GM23248 (cell line): Measurements from ENCODE around the gene PFKFB2. TPM values are rescaled to one million over a fixed set of nuclear protein-coding genes. Genes with fewer than 3 reads are reported as not detected.

Experiments
- DNase-seq: peaks from one replicate; pipeline ENCODE4 v3.0.0-alpha.2; 2015
- H2AFZ ChIP-seq: fragments of 200-600 bp; sonication (generic); 2 replicates; pipeline ENCODE4 v1.6.1; 2016; ENCODE audit warnings: antibody characterized with exemption
- H3F3A ChIP-seq: fragments of 200-600 bp; sonication (generic); 2 replicates; pipeline ENCODE4 v1.6.1; 2016; ENCODE audit warnings: mild to moderate bottlenecking, antibody characterized with exemption, mixed run types; ENCODE audit not compliant: insufficient read depth
- H3K27ac ChIP-seq: fragments of 200-600 bp; sonication (generic); 2 replicates; pipeline ENCODE4 v1.5.1; 2016; ENCODE audit warnings: mild to moderate bottlenecking
- H3K27me3 ChIP-seq: fragments of 200-600 bp; sonication (generic); replicated peaks from 2 replicates; pipeline ENCODE4 v1.6.1; 2016; ENCODE audit warnings: mild to moderate bottlenecking; ENCODE audit not compliant: insufficient read depth
- H3K36me3 ChIP-seq: fragments of 200-600 bp; sonication (generic); 2 replicates; pipeline ENCODE4 v1.6.1; 2016; ENCODE audit warnings: low read depth, mild to moderate bottlenecking
- H3K4me1 ChIP-seq: fragments of 200-600 bp; sonication (generic); 2 replicates; pipeline ENCODE4 v1.6.1; 2016; ENCODE audit warnings: mild to moderate bottlenecking; ENCODE audit not compliant: insufficient read depth
- H3K4me2 ChIP-seq: fragments of 200-600 bp; sonication (generic); one replicate; pipeline ENCODE4 v1.6.1; 2016; ENCODE audit warnings: mild to moderate bottlenecking; ENCODE audit not compliant: unreplicated experiment
- H3K4me3 ChIP-seq: fragments of 200-600 bp; sonication (generic); 2 replicates; pipeline ENCODE4 v1.5.1; 2016; ENCODE audit warnings: mild to moderate bottlenecking
- H3K79me2 ChIP-seq: fragments of 200-600 bp; sonication (generic); 2 replicates; pipeline ENCODE4 v1.6.1; 2016; ENCODE audit warnings: mild to moderate bottlenecking; ENCODE audit not compliant: insufficient read depth
- H3K9ac ChIP-seq: fragments of 200-600 bp; sonication (generic); 2 replicates; pipeline ENCODE4 v1.6.1; 2016; ENCODE audit warnings: mild to moderate bottlenecking
- H3K9me2 ChIP-seq: fragments of 200-600 bp; sonication (generic); 2 replicates; pipeline ENCODE4 v1.6.1; 2016; ENCODE audit warnings: mixed run types, mild to moderate bottlenecking, moderate library complexity; ENCODE audit not compliant: insufficient read depth
- H3K9me3 ChIP-seq: fragments of 200-600 bp; sonication (generic); one replicate; pipeline ENCODE4 v1.6.1; 2017; ENCODE audit warnings: low read depth
- H4K20me1 ChIP-seq: fragments of 200-600 bp; sonication (generic); 2 replicates; pipeline ENCODE4 v1.6.0; 2016; ENCODE audit not compliant: insufficient read depth
- EZH2 ChIP-seq: fragments of 200-600 bp; sonication (generic); IDR thresholded peaks from 2 replicates; pipeline ENCODE4 v1.6.1; 2018; ENCODE audit warnings: antibody characterized with exemption, mild to moderate bottlenecking; ENCODE audit not compliant: insufficient read depth, poor library complexity, severe bottlenecking
- EZH2phosphoT487 ChIP-seq: fragments of 200-600 bp; sonication (generic); IDR thresholded peaks from 2 replicates; pipeline ENCODE4 v1.6.1; 2018; ENCODE audit warnings: antibody characterized with exemption, moderate library complexity, mild to moderate bottlenecking, low read depth; ENCODE audit not compliant: insufficient read depth
- WGBS, 2 experiments: methylation state at CpG; one replicate each; pipeline ENCODE4 v1.1.6; 2015 to 2017; ENCODE audit warnings: low lambda C conversion rate in 2 of 2, low coverage in 1 of 2; ENCODE audit errors: missing lambda C conversion rate in 2 of 2; 5-methylcytosine and 5-hydroxymethylcytosine counted together
- in situ Hi-C: fragments of 300-500 bp; cut with MboI; formaldehyde crosslinking; loops from 2 replicates; pipeline ENCODE4 v1.15.0; 2020
- polyA plus RNA-seq: library from polyadenylated mRNA; unstranded; fragments of >200 nt; fragmentation: Nextera tagmentation; extraction: Ambion mirVana; gene quantifications from 2 replicates; pipeline ENCODE4 v1.2.1, GENCODE V29; 2016
- total RNA-seq: library from RNA; depleted of rRNA; stranded (reverse); fragments of >200 nt; shearing (Covaris generic); gene quantifications from 2 replicates; pipeline ENCODE4 v1.2.3, GENCODE V29; 2014

PFKFB2 gene
- total and polyA plus RNA-seq, 2 experiments from 2014 or later = 1.6 to 4.2 TPM

GRCh38 chr1:207055386-207056001 is 2.4 kb downstream of the PFKFB2 start:
- Histone ChIP-seq H2AFZ (no peak overlapping the region), H3K9me3 (no peaks in the 10 kb centered on the region), H3K27ac (no peak overlapping the region), H3K36me3 (no peaks in the 10 kb centered on the region), H3K79me2 (peaks cover 2% of the 10 kb centered on the region), H3K4me3 (no peak overlapping the region), H4K20me1 (no peaks in the 10 kb centered on the region), H3K27me3 (no peaks in the 10 kb centered on the region), H3K4me1 (peaks cover 11% of the 10 kb centered on the region), H3K9ac (no peak overlapping the region), H3K4me2 (no peak overlapping the region), H3F3A (peaks cover 24% of the 10 kb centered on the region), H3K9me2 (no peaks in the 10 kb centered on the region)
- TF ChIP-seq EZH2 = no peak
- TF ChIP-seq EZH2phosphoT487 = no peak
- in situ Hi-C loops = no loop called here
- 71 to 73% methylated on average over 3 of the region's 3 CpGs for WGBS, 2 experiments
- DNase-seq = no peak

DNA sequence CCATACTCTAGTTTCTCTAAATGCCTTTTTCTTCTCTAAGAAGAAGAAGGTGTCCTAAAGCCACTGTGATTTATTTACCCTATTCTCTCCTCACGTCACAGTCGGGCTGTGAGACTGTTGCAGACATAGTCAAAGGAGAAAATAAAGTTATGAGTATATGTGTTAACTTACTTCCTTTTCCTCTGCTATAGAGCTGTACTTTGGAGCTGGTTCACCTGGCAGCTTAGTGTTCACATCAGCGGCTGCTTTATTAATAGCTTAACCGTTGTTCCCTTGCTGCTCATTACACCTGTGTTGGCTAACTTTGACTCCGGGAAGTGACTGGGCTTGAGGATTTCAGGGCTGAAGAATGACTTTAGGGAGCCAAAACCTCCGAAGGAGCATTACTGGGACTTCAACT is 3.6 kb downstream of the PFKFB2 start:
- Histone ChIP-seq H3K36me3 (no peaks in the 10 kb centered on the region), H3K4me2 (no peak overlapping the region), H4K20me1 (no peaks in the 10 kb centered on the region), H3K27ac (no peak overlapping the region), H3K9me2 (no peaks in the 10 kb centered on the region), H3K79me2 (no peaks in the 10 kb centered on the region), H3K9me3 (no peaks in the 10 kb centered on the region), H3K4me3 (no peak overlapping the region), H2AFZ (no peak overlapping the region), H3K27me3 (no peaks in the 10 kb centered on the region), H3F3A (peaks cover 16% of the 10 kb centered on the region), H3K4me1 (peaks cover 9% of the 10 kb centered on the region), H3K9ac (no peak overlapping the region)
- no peak for TF ChIP-seq EZH2
- TF ChIP-seq EZH2phosphoT487 = no peak
- in situ Hi-C loops = no loop called here
- WGBS, 2 experiments = 92 to 97% methylated on average over 6 of the region's 6 CpGs
- no peak for DNase-seq

- H2AFZ ChIP-seq = no peak overlapping the region
- no peak overlapping the region for H3K27ac ChIP-seq
- in situ Hi-C loops = no loop called here
- H3F3A ChIP-seq = peaks cover 6% of the 10 kb centered on the region; the same call in 1 of the 2 replicates
- no peaks in the 10 kb centered on the region for H3K36me3 ChIP-seq
- H3K27me3 ChIP-seq = no peaks in the 10 kb centered on the region
- no peak for DNase-seq
- no peaks in the 10 kb centered on the region for H3K79me2 ChIP-seq
- WGBS, 2 experiments = 69 to 78% methylated on average over 4 of the region's 4 CpGs
- no peak overlapping the region for H3K4me3 ChIP-seq
- no peaks in the 10 kb centered on the region for H3K9me3 ChIP-seq
- H3K4me2 ChIP-seq = no peak overlapping the region
- no peak for TF ChIP-seq EZH2phosphoT487
- H3K9me2 ChIP-seq = no peaks in the 10 kb centered on the region
- H3K9ac ChIP-seq = no peak overlapping the region
- no peaks in the 10 kb centered on the region for H4K20me1 ChIP-seq
- no peaks in the 10 kb centered on the region for H3K4me1 ChIP-seq
These were observed 5.2 kb downstream of the PFKFB2 start for GRCh38 chr1:207058252-207058651.

GRCh38 chr1:207058878-207059867 is 6.1 kb downstream of the PFKFB2 start:
- in situ Hi-C loops = no loop called here
- DNase-seq = no peak
- no peak overlapping the region for H3K4me3 ChIP-seq
- WGBS, 2 experiments = 76 to 83% methylated on average over 6 of the region's 6 CpGs
- H3K27me3 ChIP-seq = no peaks in the 10 kb centered on the region
- TF ChIP-seq EZH2phosphoT487 = no peak
- no peak for TF ChIP-seq EZH2
- peaks cover 4% of the 10 kb centered on the region; the same call in 1 of the 2 replicates for H3F3A ChIP-seq
- H2AFZ ChIP-seq = no peak overlapping the region
- H3K27ac ChIP-seq = no peak overlapping the region
- no peaks in the 10 kb centered on the region for H3K9me2 ChIP-seq
- no peak overlapping the region for H3K9ac ChIP-seq
- H3K4me2 ChIP-seq = no peak overlapping the region
- no peaks in the 10 kb centered on the region for H3K4me1 ChIP-seq
- H4K20me1 ChIP-seq = no peaks in the 10 kb centered on the region
- H3K79me2 ChIP-seq = no peaks in the 10 kb centered on the region
- no peaks in the 10 kb centered on the region for H3K9me3 ChIP-seq
- no peaks in the 10 kb centered on the region for H3K36me3 ChIP-seq
